SK-N-SH (cell line): ENCODE measurements around the gene GALNT18. TPM values are rescaled to one million over a fixed set of nuclear protein-coding genes. Genes with fewer than 3 reads are reported as not detected.
A peak's percentile ranks its signal among the peaks of the same experiment; 100 is the strongest.

Source experiments
- CTCF ChIA-PET: fragments of 300-600, 350-600 bp; formaldehyde crosslinking; extraction: SDS; loops from one replicate; lab custom pipeline; 2021; lab: Yijun Ruan, JAX
- POLR2A ChIA-PET: fragments of 350-600 bp; sonication (Branson Sonifier 250); formaldehyde crosslinking; extraction: SDS; loops from one replicate; lab custom pipeline; 2020; ENCODE audit warnings: antibody characterized with exemption, inconsistent platforms; lab: Yijun Ruan, JAX
- DNase-seq: peaks from one replicate; pipeline ENCODE4 v3.0.0; 2012
- H2AFZ ChIP-seq: fragments of 200-600 bp; sonication (generic); 2 replicates; pipeline ENCODE4 v1.8.1; 2016; ENCODE audit warnings: antibody characterized with exemption, mild to moderate bottlenecking, low read depth
- H3F3A ChIP-seq: fragments of 200-600 bp; sonication (generic); replicated peaks from 2 replicates; pipeline ENCODE3; 2016; ENCODE audit warnings: antibody characterized with exemption, mild to moderate bottlenecking; ENCODE audit not compliant: insufficient read depth
- H3K27ac ChIP-seq, 2 experiments: fragments of 200-500 bp in 1 of 2; fragments of 200-600 bp in 1 of 2; sonication (Bioruptor generic) in 1 of 2; sonication (generic), shearing (Covaris generic) in 1 of 2; 2 replicates each; pipeline versions ENCODE4 v1.5.1 to v1.6.1; 2014 to 2016; ENCODE audit warnings: low read depth in 2 of 2, inconsistent platforms in 1 of 2, low read length in 1 of 2, mild to moderate bottlenecking in 1 of 2, mixed read lengths in 1 of 2
- H3K27me3 ChIP-seq: fragments of 200-600 bp; sonication (generic), shearing (Covaris generic); 2 replicates; pipeline ENCODE4 v1.6.1; 2016; ENCODE audit warnings: mixed run types; ENCODE audit not compliant: insufficient read depth
- H3K36me3 ChIP-seq, 2 experiments: fragments of 200-500 bp in 1 of 2; fragments of 200-600 bp in 1 of 2; sonication (Bioruptor generic) in 1 of 2; sonication (generic) in 1 of 2; replicated peaks in 1 of 2; 2 replicates each; pipeline versions ENCODE3 to v1.5.1; 2014 to 2016; ENCODE audit warnings: low read length in 1 of 2, mild to moderate bottlenecking in 1 of 2; ENCODE audit not compliant: insufficient read depth in 2 of 2, control insufficient read depth in 1 of 2
- H3K4me1 ChIP-seq, 2 experiments: fragments of 200-500 bp in 1 of 2; fragments of 200-600 bp in 1 of 2; sonication (Bioruptor generic) in 1 of 2; sonication (generic), shearing (Covaris generic) in 1 of 2; 2 replicates each; pipeline versions ENCODE4 v1.5.1 to v1.6.1; 2014 to 2016; ENCODE audit warnings: low read depth in 1 of 2, low read length in 1 of 2, mixed run types in 1 of 2; ENCODE audit not compliant: insufficient read depth in 2 of 2, control insufficient read depth in 1 of 2
- H3K4me2 ChIP-seq: fragments of 200-600 bp; sonication (generic), shearing (Covaris generic); 2 replicates; pipeline ENCODE4 v1.6.1; 2017; ENCODE audit warnings: mixed run types
- H3K4me3 ChIP-seq, 2 experiments: fragments of 200-500 bp in 1 of 2; fragments of 200-600 bp in 1 of 2; sonication (Bioruptor generic) in 1 of 2; sonication (generic), shearing (Covaris generic) in 1 of 2; 2 replicates each; pipeline versions ENCODE4 v1.5.1 to v1.8.1; 2014 to 2016; ENCODE audit warnings: low read depth in 2 of 2, inconsistent platforms in 1 of 2, low read length in 1 of 2, mild to moderate bottlenecking in 1 of 2, mixed read lengths in 1 of 2, moderate library complexity in 1 of 2
- H3K79me2 ChIP-seq: fragments of 200-600 bp; sonication (generic); 2 replicates; pipeline ENCODE4 v1.8.1; 2017; ENCODE audit warnings: mild to moderate bottlenecking; ENCODE audit not compliant: insufficient read depth
- H3K9ac ChIP-seq: fragments of 200-600 bp; sonication (generic); 2 replicates; pipeline ENCODE4 v1.6.1; 2017; ENCODE audit warnings: mixed run types
- H3K9me2 ChIP-seq: fragments of 200-600 bp; sonication (generic); 2 replicates; pipeline ENCODE4 v1.6.1; 2017; ENCODE audit warnings: mixed run types
- H3K9me3 ChIP-seq: fragments of 200-600 bp; sonication (generic); 2 replicates; pipeline ENCODE4 v1.6.1; 2017; ENCODE audit warnings: mixed run types, mild to moderate bottlenecking, moderate library complexity
- H4K20me1 ChIP-seq: fragments of 200-600 bp; sonication (generic); 2 replicates; pipeline ENCODE4 v1.6.1; 2017; ENCODE audit warnings: mild to moderate bottlenecking, mixed run types; ENCODE audit not compliant: insufficient read depth
- CHD2 ChIP-seq: fragments of 150-350 bp; IDR thresholded peaks from 2 replicates; pipeline ENCODE4 v1.6.1; 2018; ENCODE audit warnings: low read length; ENCODE audit not compliant: partially characterized antibody
- EP300 ChIP-seq, 2 experiments: IDR thresholded peaks; 2 replicates each; pipeline versions ENCODE4 v1.4.0 to v1.6.1; 2012; ENCODE audit warnings: borderline replicate concordance in 1 of 2, low read depth in 1 of 2, low read length in 1 of 2
- EZH2phosphoT487 ChIP-seq: fragments of 200-600 bp; sonication (generic); IDR thresholded peaks from 2 replicates; pipeline ENCODE4 v1.6.1; 2017; ENCODE audit warnings: low read depth, mixed run types, mild to moderate bottlenecking, antibody characterized with exemption, moderate library complexity, borderline replicate concordance
- FOSL2 ChIP-seq: IDR thresholded peaks from 2 replicates; pipeline ENCODE4 v1.4.0; 2012; ENCODE audit warnings: low read depth, mild to moderate bottlenecking, moderate library complexity, borderline replicate concordance
- FOXJ3 ChIP-seq: sonication (generic); formaldehyde crosslinking; IDR thresholded peaks from 2 replicates; pipeline ENCODE4 v1.5.1; 2020; ENCODE audit warnings: mild to moderate bottlenecking, missing genetic modification reagents
- GABPA ChIP-seq: IDR thresholded peaks from 2 replicates; pipeline ENCODE4 v1.4.0; 2012; ENCODE audit warnings: low read depth, mild to moderate bottlenecking
- GATA2 ChIP-seq: sonication (generic); formaldehyde crosslinking; IDR thresholded peaks from 2 replicates; pipeline ENCODE4 v1.5.0; 2020; ENCODE audit warnings: mild to moderate bottlenecking, missing genetic modification reagents
- MEF2A ChIP-seq: IDR thresholded peaks from 2 replicates; pipeline ENCODE4 v1.4.0; 2012; ENCODE audit warnings: low read depth, borderline replicate concordance
- MXI1 ChIP-seq: IDR thresholded peaks from 2 replicates; pipeline ENCODE4 v1.6.1; 2012; ENCODE audit warnings: mild to moderate bottlenecking, low read depth, low read length, improper control_type of control experiment
- NFIC ChIP-seq: IDR thresholded peaks from 2 replicates; pipeline ENCODE4 v1.4.0; 2012; ENCODE audit warnings: borderline replicate concordance
- POLR2AphosphoS5 ChIP-seq: IDR thresholded peaks from 2 replicates; pipeline ENCODE4 v1.6.1; 2012; ENCODE audit warnings: low read depth, low read length
- RAD21 ChIP-seq: IDR thresholded peaks from 2 replicates; pipeline ENCODE4 v1.6.1; 2012; ENCODE audit warnings: mild to moderate bottlenecking, low read length
- RCOR1 ChIP-seq: fragments of 150-350 bp; IDR thresholded peaks from 2 replicates; pipeline ENCODE4 v1.6.1; 2017; ENCODE audit warnings: antibody characterized with exemption, low read length
- SMC3 ChIP-seq: IDR thresholded peaks from 2 replicates; pipeline ENCODE4 v1.6.1; 2012; ENCODE audit warnings: low read depth, low read length, improper control_type of control experiment
- TCF12 ChIP-seq: IDR thresholded peaks from 2 replicates; pipeline ENCODE4 v1.4.0; 2012
- YY1 ChIP-seq: IDR thresholded peaks from 2 replicates; pipeline ENCODE4 v1.4.0; 2012; ENCODE audit warnings: low read depth, mild to moderate bottlenecking
- WGBS: methylation state at CpG from one replicate; pipeline ENCODE4 v1.1.6; 2017; ENCODE audit warnings: low lambda C conversion rate; 5-methylcytosine and 5-hydroxymethylcytosine counted together
- polyA plus RNA-seq, 3 experiments: library from polyadenylated mRNA; depleted of rRNA; stranded (reverse); fragments of >200 nt; gene quantifications; 2 replicates each; pipeline ENCODE4 v1.2.3, GENCODE V29; 2012
- TF ChIP-seq, protein P1 (sequence below): fragments of 150-350 bp; IDR thresholded peaks from 2 replicates; pipeline ENCODE4 v1.6.1; 2016; ENCODE audit warnings: mild to moderate bottlenecking, low read depth, low read length
- TF ChIP-seq, protein P2 (sequence below): IDR thresholded peaks from 2 replicates; pipeline ENCODE4 v1.4.0; 2012; ENCODE audit warnings: low read depth, borderline replicate concordance
- TF ChIP-seq, protein P3 (sequence below): IDR thresholded peaks from 2 replicates; pipeline ENCODE4; 2012

The GALNT18 gene
- polyA plus RNA-seq, 1 of the 3 experiments (the other 2 are of a cell fraction), result 0.64 TPM

GRCh38 chr11:11538277-11538960 is 83.4 kb downstream of the GALNT18 start:
- H3K27ac ChIP-seq, result peak overlapping the region in 1 of 2 experiments; percentile 93; a peak in 2 of 4 replicates
- TF ChIP-seq MXI1, result peak; percentile 68
- no peak for TF ChIP-seq EZH2phosphoT487
- TF ChIP-seq RAD21, result peak; percentile 24; the same call in 1 of the 2 replicates
- TF ChIP-seq RCOR1, result peak; percentile 5; the same call in 1 of the 2 replicates
- TF ChIP-seq, protein P1, sequence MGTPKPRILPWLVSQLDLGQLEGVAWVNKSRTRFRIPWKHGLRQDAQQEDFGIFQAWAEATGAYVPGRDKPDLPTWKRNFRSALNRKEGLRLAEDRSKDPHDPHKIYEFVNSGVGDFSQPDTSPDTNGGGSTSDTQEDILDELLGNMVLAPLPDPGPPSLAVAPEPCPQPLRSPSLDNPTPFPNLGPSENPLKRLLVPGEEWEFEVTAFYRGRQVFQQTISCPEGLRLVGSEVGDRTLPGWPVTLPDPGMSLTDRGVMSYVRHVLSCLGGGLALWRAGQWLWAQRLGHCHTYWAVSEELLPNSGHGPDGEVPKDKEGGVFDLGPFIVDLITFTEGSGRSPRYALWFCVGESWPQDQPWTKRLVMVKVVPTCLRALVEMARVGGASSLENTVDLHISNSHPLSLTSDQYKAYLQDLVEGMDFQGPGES, result no peak
- TF ChIP-seq GATA2 (CRISPR knock-in tag), result 0 out of 2 replicates have a peak, but pooled peaks have one; percentile 12
- H3F3A ChIP-seq, result no peaks in the 10 kb centered on the region
- no peak overlapping the region for H3K9ac ChIP-seq
- H4K20me1 ChIP-seq, result no peaks in the 10 kb centered on the region
- no peaks in the 10 kb centered on the region for H3K27me3 ChIP-seq
- 33% methylated on average over 1 of the region's 12 CpGs for WGBS
- CTCF ChIA-PET, result interaction anchor here (0.6 to 2.3 kb wide), 11 partner anchors 14 to 1080 kb away, joined by 3 to 11 read pairs (median 4); partner anchors contain the start of gene GALNT18
- H3K4me1 ChIP-seq, result peaks cover 0 to 77% of the 10 kb centered on the region in 2 experiments; a peak in 2 of 4 replicates
- H2AFZ ChIP-seq, result no peak overlapping the region
- H3K9me3 ChIP-seq, result no peaks in the 10 kb centered on the region
- DNase-seq, result peak; percentile 77
- H3K4me3 ChIP-seq, result no peak overlapping the region
- no peaks in the 10 kb centered on the region for H3K36me3 ChIP-seq
- H3K9me2 ChIP-seq, result no peaks in the 10 kb centered on the region
- H3K4me2 ChIP-seq, result no peak overlapping the region
- H3K79me2 ChIP-seq, result no peaks in the 10 kb centered on the region
- POLR2A ChIA-PET, result interaction anchor here (0.8 to 1.8 kb wide), 7 partner anchors 14 to 729 kb away, joined by 3 to 5 read pairs (median 4); partner anchors contain the start of genes EIF4G2, GALNT18 and USP47

GRCh38 chr11:11537871-11538270 is 83.9 kb downstream of the GALNT18 start:
- ChIA-PET POLR2A (interaction anchor here (0.6 to 1.8 kb wide), 7 partner anchors 43 to 729 kb away, joined by 3 to 5 read pairs (median 4); partner anchors contain the start of genes EIF4G2, GALNT18 and USP47), CTCF (interaction anchor here (0.6 to 2.3 kb wide), 13 partner anchors 13 to 1079 kb away, joined by 3 to 11 read pairs (median 3); partner anchors contain the start of gene GALNT18)
- Histone ChIP-seq H3K79me2 (no peaks in the 10 kb centered on the region), H3F3A (no peaks in the 10 kb centered on the region), H2AFZ (no peak overlapping the region), H4K20me1 (no peaks in the 10 kb centered on the region), H3K27ac (peak overlapping the region in 1 of 2 experiments; percentile 93; a peak in 2 of 4 replicates), H3K4me2 (no peak overlapping the region), H3K27me3 (no peaks in the 10 kb centered on the region), H3K36me3 (no peaks in the 10 kb centered on the region), H3K4me1 (peaks cover 0 to 82% of the 10 kb centered on the region in 2 experiments; a peak in 2 of 4 replicates), H3K4me3 (no peak overlapping the region), H3K9me2 (no peaks in the 10 kb centered on the region), H3K9me3 (no peaks in the 10 kb centered on the region), H3K9ac (no peak overlapping the region)
- TF ChIP-seq NFIC (no peak), GABPA (no peak), YY1 (no peak), RCOR1 (0 out of 2 replicates have a peak, but pooled peaks have one; percentile 4), POLR2AphosphoS5 (no peak), CHD2 (no peak), FOSL2 (no peak), SMC3 (no peak), MXI1 (no peak), MEF2A (no peak), TCF12 (no peak), FOXJ3 (CRISPR knock-in tag) (no peak), GATA2 (CRISPR knock-in tag) (peak; percentile 76), EP300 (IDR thresholded peaks at IDR 0.05; ENCODE audit: borderline replicate concordance in 1 of 2, low read depth in 1 of 2, low read length in 1 of 2) (peak in 1 of 2 experiments; percentile 69; a peak in 1 of 4 replicates), RAD21 (no peak)
- TF ChIP-seq, protein P2, sequence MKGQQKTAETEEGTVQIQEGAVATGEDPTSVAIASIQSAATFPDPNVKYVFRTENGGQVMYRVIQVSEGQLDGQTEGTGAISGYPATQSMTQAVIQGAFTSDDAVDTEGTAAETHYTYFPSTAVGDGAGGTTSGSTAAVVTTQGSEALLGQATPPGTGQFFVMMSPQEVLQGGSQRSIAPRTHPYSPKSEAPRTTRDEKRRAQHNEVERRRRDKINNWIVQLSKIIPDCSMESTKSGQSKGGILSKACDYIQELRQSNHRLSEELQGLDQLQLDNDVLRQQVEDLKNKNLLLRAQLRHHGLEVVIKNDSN, result no peak
- TF ChIP-seq, protein P1, result no peak
- TF ChIP-seq, protein P3, sequence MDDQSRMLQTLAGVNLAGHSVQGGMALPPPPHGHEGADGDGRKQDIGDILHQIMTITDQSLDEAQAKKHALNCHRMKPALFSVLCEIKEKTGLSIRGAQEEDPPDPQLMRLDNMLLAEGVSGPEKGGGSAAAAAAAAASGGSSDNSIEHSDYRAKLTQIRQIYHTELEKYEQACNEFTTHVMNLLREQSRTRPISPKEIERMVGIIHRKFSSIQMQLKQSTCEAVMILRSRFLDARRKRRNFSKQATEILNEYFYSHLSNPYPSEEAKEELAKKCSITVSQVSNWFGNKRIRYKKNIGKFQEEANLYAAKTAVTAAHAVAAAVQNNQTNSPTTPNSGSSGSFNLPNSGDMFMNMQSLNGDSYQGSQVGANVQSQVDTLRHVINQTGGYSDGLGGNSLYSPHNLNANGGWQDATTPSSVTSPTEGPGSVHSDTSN, result no peak
- peak; percentile 52 for DNase-seq
- 39% methylated on average over 5 of the region's 5 CpGs for WGBS
